HG02938 (cell line): ENCODE measurements around the gene NBPF6.
"Not testable (repeated sequence)": the region's sequence is repeated elsewhere in the genome, so short reads cannot be mapped to it uniquely, and the experiment has no call there.

ENCODE experiments used
- ATAC-seq: cut with Tn5 transposase; IDR thresholded peaks from one replicate; pipeline ENCODE4 v1.9.1; 2021; ENCODE audit warnings: mild to moderate bottlenecking, moderate library complexity; ENCODE audit not compliant: unreplicated experiment

The NBPF6 gene

GRCh38 chr1:108496856-108497255 is 46.7 kb downstream of the NBPF6 start:
- ATAC-seq: not testable (repeated sequence)

GRCh38 chr1:108502138-108502537 is 52.0 kb downstream of the NBPF6 start:
- no peak for ATAC-seq

GRCh38 chr1:108502624-108503023 is 52.5 kb downstream of the NBPF6 start:
- no peak for ATAC-seq

- no peak for ATAC-seq
These were observed 53.1 kb downstream of the NBPF6 start for GRCh38 chr1:108503062-108503733.

GRCh38 chr1:108504447-108504846 is 54.3 kb downstream of the NBPF6 start:
- peak; percentile 65 for ATAC-seq

DNA sequence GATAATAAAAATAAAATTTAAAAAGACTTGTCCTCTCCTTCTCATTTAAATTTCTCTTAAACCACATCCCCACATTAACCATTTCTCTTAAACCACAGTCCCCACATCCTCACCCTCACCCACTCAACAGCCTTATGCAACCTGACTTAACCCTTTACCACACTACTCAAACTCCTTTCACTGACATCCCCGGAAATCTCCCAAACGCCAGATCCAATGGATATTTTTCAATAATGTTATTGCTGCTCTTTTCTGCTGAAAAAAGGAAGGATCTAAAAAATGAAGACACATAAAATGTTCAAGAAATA is 55.6 kb downstream of the NBPF6 start:
- no peak for ATAC-seq

- ATAC-seq: no peak
These were observed 61.6 kb downstream of the NBPF6 start for GRCh38 chr1:108511764-108512163.

- peak; percentile 68 for ATAC-seq
These were observed 62.3 kb downstream of the NBPF6 start for GRCh38 chr1:108512239-108513043.

DNA sequence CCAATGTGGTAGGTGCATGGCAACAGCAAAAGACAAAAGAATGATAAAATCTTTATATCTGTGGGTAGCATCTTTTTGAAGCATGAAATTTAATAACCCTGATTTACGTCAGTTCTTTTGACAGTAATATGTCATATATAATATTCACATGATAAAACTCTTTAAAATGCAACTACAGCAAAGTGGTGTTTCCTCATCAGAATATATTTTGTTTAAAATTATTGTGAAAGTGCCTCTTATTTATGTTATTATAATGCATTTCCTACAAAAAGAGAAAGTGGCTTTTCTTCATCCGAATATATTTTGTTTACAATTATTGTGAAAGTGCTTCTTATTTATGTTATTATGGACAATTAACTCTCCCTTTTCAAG is 62.9 kb downstream of the NBPF6 start:
- ATAC-seq: no peak

GRCh38 chr1:108513914-108514313 is 63.8 kb downstream of the NBPF6 start:
- not testable (repeated sequence) for ATAC-seq

DNA sequence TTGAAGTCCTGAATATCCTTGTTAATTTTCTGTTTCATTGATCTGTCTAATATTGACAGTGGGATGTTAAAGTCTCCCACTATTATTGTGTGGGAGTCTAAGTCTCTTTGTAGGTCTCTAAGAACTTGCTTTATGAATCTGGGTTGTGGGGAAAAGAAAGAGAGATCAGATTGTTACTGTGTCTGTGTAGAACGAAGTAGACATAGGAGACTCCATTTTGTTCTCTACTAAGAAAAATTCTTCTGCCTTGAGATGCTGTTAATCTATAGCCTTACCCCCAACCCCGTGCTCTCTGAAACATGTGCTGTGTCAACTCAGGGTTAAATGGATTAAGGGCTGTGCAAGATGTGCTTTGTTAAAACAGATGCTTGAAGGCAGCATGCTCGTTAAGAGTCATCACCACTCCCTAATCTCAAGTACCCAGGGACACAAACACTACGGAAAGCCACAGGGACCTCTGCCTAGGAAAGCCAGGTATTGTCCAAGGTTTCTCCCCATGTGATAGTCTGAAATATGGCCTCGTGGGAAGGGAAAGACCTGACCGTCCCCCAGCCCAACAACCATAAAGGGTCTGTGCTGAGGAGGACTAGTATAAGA is 67.3 kb downstream of the NBPF6 start:
- ATAC-seq: not testable (repeated sequence)
